SU-DHL-6 (cell line): Measurements from ENCODE around the gene PCIF1.

Source experiments
- H2AFZ ChIP-seq: fragments of 200-600 bp; sonication (generic); 2 replicates; pipeline ENCODE4 v1.6.1; 2014; ENCODE audit warnings: low read depth, mild to moderate bottlenecking, moderate library complexity, mixed read lengths, antibody characterized with exemption, low read length; ENCODE audit not compliant: severe bottlenecking
- H3F3A ChIP-seq: fragments of 200-600 bp; shearing (Covaris generic); 2 replicates; pipeline ENCODE4 v1.6.0; 2016; ENCODE audit warnings: antibody characterized with exemption, mild to moderate bottlenecking; ENCODE audit not compliant: insufficient read depth
- H3K27ac ChIP-seq: fragments of 200-600 bp; sonication (generic); 2 replicates; pipeline ENCODE4 v1.5.1; 2016; ENCODE audit warnings: low read depth, mild to moderate bottlenecking, low read length, moderate library complexity, mixed read lengths
- H3K27me3 ChIP-seq: fragments of 200-600 bp; sonication (generic), shearing (Covaris generic); 2 replicates; pipeline ENCODE4 v1.6.0; 2014; ENCODE audit warnings: mild to moderate bottlenecking, low read length
- H3K36me3 ChIP-seq: fragments of 200-600 bp; sonication (generic); 2 replicates; pipeline ENCODE4 v1.6.1; 2014; ENCODE audit warnings: mild to moderate bottlenecking, low read length, mixed read lengths
- H3K4me2 ChIP-seq: fragments of 300-600, 200-600 bp; shearing (Covaris generic), sonication (generic); 2 replicates; pipeline ENCODE4 v1.6.0; 2014; ENCODE audit warnings: low read length, low read depth, mild to moderate bottlenecking; ENCODE audit not compliant: poor library complexity, severe bottlenecking
- H3K4me3 ChIP-seq: fragments of 200-600 bp; sonication (generic); 2 replicates; pipeline ENCODE4 v1.5.1; 2014; ENCODE audit warnings: antibody characterized with exemption, low read length, mild to moderate bottlenecking, mixed read lengths; ENCODE audit not compliant: insufficient read depth, poor library complexity, severe bottlenecking
- H3K79me2 ChIP-seq: fragments of 200-600 bp; sonication (generic); 2 replicates; pipeline ENCODE4 v1.6.1; 2014; ENCODE audit warnings: mild to moderate bottlenecking, low read length, moderate library complexity; ENCODE audit not compliant: insufficient read depth
- H3K9ac ChIP-seq: fragments of 200-600 bp; sonication (generic); 2 replicates; pipeline ENCODE4 v1.7.0; 2014; ENCODE audit warnings: mild to moderate bottlenecking, low read length
- H3K9me2 ChIP-seq: fragments of 200-600 bp; sonication (generic); replicated peaks from 2 replicates; pipeline ENCODE4 v1.6.1; 2014; ENCODE audit warnings: low read length; ENCODE audit not compliant: insufficient read depth
- H3K9me3 ChIP-seq: fragments of 200-600 bp; sonication (generic); 2 replicates; pipeline ENCODE4 v1.6.1; 2014; ENCODE audit warnings: low read length, mixed read lengths; ENCODE audit not compliant: insufficient read depth
- H4K20me1 ChIP-seq: fragments of 200-600 bp; sonication (generic); 2 replicates; pipeline ENCODE4 v1.6.1; 2014; ENCODE audit warnings: low read depth, mild to moderate bottlenecking, antibody characterized with exemption, low read length, moderate library complexity, mixed read lengths
- CTCF ChIP-seq: fragments of 200-600 bp; sonication (generic); IDR thresholded peaks from one replicate; pipeline ENCODE4 v1.5.1; 2017; ENCODE audit warnings: antibody characterized with exemption, mild to moderate bottlenecking, low read length, moderate library complexity; ENCODE audit not compliant: insufficient read depth, poor library complexity, severe bottlenecking
- EZH2phosphoT487 ChIP-seq: fragments of 200-600 bp; sonication (generic), shearing (Covaris generic); conservative IDR thresholded peaks from 2 replicates; pipeline ENCODE4 v1.6.1; 2018; ENCODE audit warnings: mild to moderate bottlenecking, antibody characterized with exemption, low read length, moderate library complexity, mixed read lengths

PCIF1 gene

GRCh38 chr20:45938727-45939438, 4.4 kb downstream of the PCIF1 start:
- Histone ChIP-seq H3K4me2 (no peak overlapping the region), H3K27ac (no peak overlapping the region), H3F3A (no peaks in the 10 kb centered on the region), H3K79me2 (peaks cover 27% of the 10 kb centered on the region), H3K9me3 (no peaks in the 10 kb centered on the region), H3K36me3 (peaks cover 12% of the 10 kb centered on the region), H3K27me3 (no peaks in the 10 kb centered on the region), H3K9ac (no peak overlapping the region), H3K4me3 (no peak overlapping the region), H4K20me1 (no peaks in the 10 kb centered on the region), H2AFZ (no peak overlapping the region), H3K9me2 (no peaks in the 10 kb centered on the region)
- TF ChIP-seq EZH2phosphoT487 (no peak), CTCF (no peak)

- no peak overlapping the region for H3K9ac ChIP-seq
- H2AFZ ChIP-seq = no peak overlapping the region
- H3K9me3 ChIP-seq = no peaks in the 10 kb centered on the region
- no peak overlapping the region for H3K4me2 ChIP-seq
- H3K4me3 ChIP-seq = no peak overlapping the region
- TF ChIP-seq CTCF = no peak
- no peak for TF ChIP-seq EZH2phosphoT487
- H3K27me3 ChIP-seq = no peaks in the 10 kb centered on the region
- no peaks in the 10 kb centered on the region for H4K20me1 ChIP-seq
- peaks cover 27% of the 10 kb centered on the region for H3K79me2 ChIP-seq
- no peaks in the 10 kb centered on the region for H3K9me2 ChIP-seq
- H3K27ac ChIP-seq = no peak overlapping the region
- no peaks in the 10 kb centered on the region for H3F3A ChIP-seq
- H3K36me3 ChIP-seq = peaks cover 16% of the 10 kb centered on the region
Measured at GRCh38 chr20:45940053-45940452, 5.6 kb downstream of the PCIF1 start.

GRCh38 chr20:45940469-45940868, 6.0 kb downstream of the PCIF1 start:
- no peaks in the 10 kb centered on the region for H3K9me3 ChIP-seq
- H3K36me3 ChIP-seq = peaks cover 16% of the 10 kb centered on the region
- H3K4me2 ChIP-seq = no peak overlapping the region
- peaks cover 25% of the 10 kb centered on the region for H3K79me2 ChIP-seq
- H3K9ac ChIP-seq = no peak overlapping the region
- H3K27me3 ChIP-seq = no peaks in the 10 kb centered on the region
- TF ChIP-seq EZH2phosphoT487 = no peak
- no peak for TF ChIP-seq CTCF
- no peaks in the 10 kb centered on the region for H3F3A ChIP-seq
- H4K20me1 ChIP-seq = no peaks in the 10 kb centered on the region
- H2AFZ ChIP-seq = no peak overlapping the region
- H3K9me2 ChIP-seq = no peaks in the 10 kb centered on the region
- no peak overlapping the region for H3K27ac ChIP-seq
- no peak overlapping the region for H3K4me3 ChIP-seq
